ENCODE data around the gene CD200R1. TPM values are rescaled to one million over a fixed set of nuclear protein-coding genes. Genes with fewer than 3 reads are reported as not detected.

The CD200R1 gene
- total RNA-seq, 3 donors from 2014 or later (not counting 1 experiment from before 2014, with no cell fraction given), result 0.38 to 25.8 (median 1.7) TPM

GRCh38 chr3:113000691-113001090, 25.8 kb upstream of the CD200R1 start:
- DNase-seq (peak in 1 of 2 donors; percentile 45), ATAC-seq (no peak)
- peaks cover 11% of the 10 kb centered on the region for H3K4me1 ChIP-seq (ENCODE audit: control insufficient read depth, insufficient read depth, low read length)
- TF ChIP-seq CTCF (IDR thresholded peaks at IDR 0.05), result no peak
- Mint-ChIP-seq H3K36me3 (peaks cover 26% of the 10 kb centered on the region), H3K9me3 (no peaks in the 10 kb centered on the region), H3K4me3 (no peak overlapping the region), H3K27ac (peak overlapping the region; percentile 84 to 85), H3K4me1 (peaks cover 22 to 26% of the 10 kb centered on the region in 2 donors), H3K27me3 (ENCODE audit: low read depth in 2 of 2) (no peaks in the 10 kb centered on the region)
- H3K36me3 ChIP-seq (ENCODE audit: control insufficient read depth, insufficient read depth, low read length), result peaks cover 76% of the 10 kb centered on the region
- no peak overlapping the region for H3K27ac ChIP-seq (ENCODE audit: low read length)
- H3K9me3 ChIP-seq (ENCODE audit: control insufficient read depth, insufficient read depth, low read length), result no peaks in the 10 kb centered on the region
- no peak overlapping the region for H3K4me3 ChIP-seq (ENCODE audit: low read length)
- intact Hi-C loops (cut with micrococcal nuclease), result no loop called here
- H3K27me3 ChIP-seq (ENCODE audit: control insufficient read depth, insufficient read depth, low read length), result no peaks in the 10 kb centered on the region
- 46% methylated on average over 2 of the region's 4 CpGs for WGBS (ENCODE audit: insufficient coverage)

GRCh38 chr3:112995800-112996199, 20.9 kb upstream of the CD200R1 start:
- Histone ChIP-seq H3K27me3 (ENCODE audit: control insufficient read depth, insufficient read depth, low read length) (no peaks in the 10 kb centered on the region), H3K4me3 (ENCODE audit: low read length) (no peak overlapping the region), H3K4me1 (ENCODE audit: control insufficient read depth, insufficient read depth, low read length) (peaks cover 5% of the 10 kb centered on the region), H3K9me3 (ENCODE audit: control insufficient read depth, insufficient read depth, low read length) (no peaks in the 10 kb centered on the region), H3K27ac (ENCODE audit: low read length) (no peak overlapping the region), H3K36me3 (ENCODE audit: control insufficient read depth, insufficient read depth, low read length) (peaks cover 34% of the 10 kb centered on the region)
- DNase-seq (no peak), ATAC-seq (no peak)
- Mint-ChIP-seq H3K36me3 (peaks cover 8% of the 10 kb centered on the region), H3K27ac (peak overlapping the region in 1 of 2 donors; percentile 43), H3K4me3 (no peak overlapping the region), H3K27me3 (ENCODE audit: low read depth in 2 of 2) (no peaks in the 10 kb centered on the region), H3K4me1 (peaks cover 36 to 38% of the 10 kb centered on the region in 2 donors), H3K9me3 (no peaks in the 10 kb centered on the region)
- TF ChIP-seq CTCF (IDR thresholded peaks at IDR 0.05), result no peak
- intact Hi-C loops (cut with micrococcal nuclease), result no loop called here
- WGBS (ENCODE audit: insufficient coverage), result no CpG with 5 or more reads among the region's 4 CpGs

GRCh38 chr3:112990672-112991602, 16.0 kb upstream of the CD200R1 start, which contains the start of gene GTPBP8:
TSS of gene GTPBP8 (plus strand) at chr3:112990984. CDS start at chr3:112991000, 16 bp downstream.
- TF ChIP-seq CTCF (IDR thresholded peaks at IDR 0.05), result no peak
- H3K4me1 Mint-ChIP-seq, result peaks cover 45 to 52% of the 10 kb centered on the region in 2 donors

More at GRCh38 chr3:112990672-112991602, 16.0 kb upstream of the CD200R1 start, which contains the start of gene GTPBP8:
- Histone ChIP-seq H3K9me3 (ENCODE audit: control insufficient read depth, insufficient read depth, low read length) (no peaks in the 10 kb centered on the region), H3K36me3 (ENCODE audit: control insufficient read depth, insufficient read depth, low read length) (no peaks in the 10 kb centered on the region), H3K27me3 (ENCODE audit: control insufficient read depth, insufficient read depth, low read length) (no peaks in the 10 kb centered on the region), H3K4me1 (ENCODE audit: control insufficient read depth, insufficient read depth, low read length) (peaks cover 12% of the 10 kb centered on the region), H3K27ac (ENCODE audit: low read length) (peak within 1 kb of the TSS; percentile 92), H3K4me3 (ENCODE audit: low read length) (peak within 1 kb of the TSS; percentile 66)
- intact Hi-C loops (cut with micrococcal nuclease), result loop anchor here (1.0 kb wide), 4 partner anchors 28 to 429 kb away; partner anchors contain the start of gene SLC35A5
- under 1% methylated on average over 68 of the region's 70 CpGs for WGBS (ENCODE audit: insufficient coverage)
- Mint-ChIP-seq H3K9me3 (no peaks in the 10 kb centered on the region), H3K36me3 (no peaks in the 10 kb centered on the region), H3K27ac (peak within 1 kb of the TSS; percentile 94 to 95), H3K4me3 (peak within 1 kb of the TSS; percentile 91), H3K27me3 (ENCODE audit: low read depth in 2 of 2) (no peaks in the 10 kb centered on the region)
- ATAC-seq, result peak; percentile 80 to 91 (median 87)
- DNase-seq, result peak; percentile 73 to 93
